Measurements from ENCODE around the gene IQSEC3. TPM values are rescaled to one million over a fixed set of nuclear protein-coding genes. Genes with fewer than 3 reads are reported as not detected.

The IQSEC3 gene
- total RNA-seq, 1 experiment from 2014 or later, result not detected

- H3K36me3 ChIP-seq (ENCODE audit: control insufficient read depth, insufficient read depth, low read length), result no peaks in the 10 kb centered on the region
- ChIA-PET POLR2A (no interaction called here), CTCF (no interaction called here)
- H3K27me3 ChIP-seq (ENCODE audit: control insufficient read depth, insufficient read depth, low read length), result no peaks in the 10 kb centered on the region
- no peak overlapping the region for H3K27ac ChIP-seq (ENCODE audit: low read length)
- in situ Hi-C loops (cut with HindIII; ENCODE audit: low pct_unique_long_range_greater_than_20kb, low sequenced_read_pairs), result no loop called here
- H3K4me1 ChIP-seq (ENCODE audit: control insufficient read depth, insufficient read depth, low read length), result no peaks in the 10 kb centered on the region
- H3K4me3 ChIP-seq (ENCODE audit: low read depth in 2 of 2, low read length in 2 of 2), result no peak overlapping the region
- no peak for DNase-seq (ENCODE audit: low read depth, low spot score)
- ATAC-seq, result no peak
- TF ChIP-seq CTCF (IDR thresholded peaks at IDR 0.05), result no peak
- TF ChIP-seq REST (IDR thresholded peaks at IDR 0.05; ENCODE audit: insufficient read depth in 1 of 2, low read depth in 2 of 2, low read length in 1 of 2), result no peak
- no peak for TF ChIP-seq TCF7L2 (IDR thresholded peaks at IDR 0.05; ENCODE audit: low read depth, low read length)
- TF ChIP-seq SIN3A (IDR thresholded peaks at IDR 0.05; ENCODE audit: borderline replicate concordance, insufficient read depth, low read depth, low read length), result no peak
- no peak for TF ChIP-seq POLR2AphosphoS5 (IDR thresholded peaks at IDR 0.05; ENCODE audit: low read depth, low read length)
- BruUV-seq (replicated peaks), result no TSS peak
- intact Hi-C loops (cut with micrococcal nuclease; ENCODE audit: unreplicated experiment), result no loop called here
- H3K9me3 ChIP-seq (ENCODE audit: control insufficient read depth, insufficient read depth, low read depth, low read length), result no peaks in the 10 kb centered on the region
Observed at GRCh38 chr12:196436-196835, 129.9 kb downstream of the IQSEC3 start.

GRCh38 chr12:197347-197746, 130.8 kb downstream of the IQSEC3 start:
- Histone ChIP-seq H3K27me3 (ENCODE audit: control insufficient read depth, insufficient read depth, low read length) (no peaks in the 10 kb centered on the region), H3K36me3 (ENCODE audit: control insufficient read depth, insufficient read depth, low read length) (no peaks in the 10 kb centered on the region), H3K4me3 (ENCODE audit: low read depth in 2 of 2, low read length in 2 of 2) (no peak overlapping the region), H3K9me3 (ENCODE audit: control insufficient read depth, insufficient read depth, low read depth, low read length) (no peaks in the 10 kb centered on the region), H3K27ac (ENCODE audit: low read length) (no peak overlapping the region), H3K4me1 (ENCODE audit: control insufficient read depth, insufficient read depth, low read length) (no peaks in the 10 kb centered on the region)
- no peak for TF ChIP-seq POLR2AphosphoS5 (IDR thresholded peaks at IDR 0.05; ENCODE audit: low read depth, low read length)
- TF ChIP-seq REST (IDR thresholded peaks at IDR 0.05; ENCODE audit: insufficient read depth in 1 of 2, low read depth in 2 of 2, low read length in 1 of 2), result no peak
- no peak for TF ChIP-seq TCF7L2 (IDR thresholded peaks at IDR 0.05; ENCODE audit: low read depth, low read length)
- TF ChIP-seq CTCF (IDR thresholded peaks at IDR 0.05), result no peak
- no peak for TF ChIP-seq SIN3A (IDR thresholded peaks at IDR 0.05; ENCODE audit: borderline replicate concordance, insufficient read depth, low read depth, low read length)
- intact Hi-C loops (cut with micrococcal nuclease; ENCODE audit: unreplicated experiment), result no loop called here
- CTCF ChIA-PET, result no interaction called here
- DNase-seq (ENCODE audit: low read depth, low spot score) (no peak), ATAC-seq (no peak)
- in situ Hi-C loops (cut with HindIII; ENCODE audit: low pct_unique_long_range_greater_than_20kb, low sequenced_read_pairs), result no loop called here
- POLR2A ChIA-PET, result no interaction called here
- BruUV-seq (replicated peaks), result no TSS peak
